Measurements from ENCODE around the gene SMYD3. TPM values are rescaled to one million over a fixed set of nuclear protein-coding genes. Genes with fewer than 3 reads are reported as not detected.

The SMYD3 gene
- total RNA-seq, 3 donors from 2014 or later: 16.3 to 18.0 (median 16.4) TPM

GRCh38 chr1:246483569-246483933 is 23.5 kb downstream of the SMYD3 start:
- Histone ChIP-seq H3K4me3 (no peak overlapping the region), H3K4me1 (ENCODE audit: low read depth) (no peaks in the 10 kb centered on the region), H3K9me3 (no peaks in the 10 kb centered on the region), H3K36me3 (ENCODE audit: low read depth) (no peaks in the 10 kb centered on the region)
- TF ChIP-seq, protein P1, sequence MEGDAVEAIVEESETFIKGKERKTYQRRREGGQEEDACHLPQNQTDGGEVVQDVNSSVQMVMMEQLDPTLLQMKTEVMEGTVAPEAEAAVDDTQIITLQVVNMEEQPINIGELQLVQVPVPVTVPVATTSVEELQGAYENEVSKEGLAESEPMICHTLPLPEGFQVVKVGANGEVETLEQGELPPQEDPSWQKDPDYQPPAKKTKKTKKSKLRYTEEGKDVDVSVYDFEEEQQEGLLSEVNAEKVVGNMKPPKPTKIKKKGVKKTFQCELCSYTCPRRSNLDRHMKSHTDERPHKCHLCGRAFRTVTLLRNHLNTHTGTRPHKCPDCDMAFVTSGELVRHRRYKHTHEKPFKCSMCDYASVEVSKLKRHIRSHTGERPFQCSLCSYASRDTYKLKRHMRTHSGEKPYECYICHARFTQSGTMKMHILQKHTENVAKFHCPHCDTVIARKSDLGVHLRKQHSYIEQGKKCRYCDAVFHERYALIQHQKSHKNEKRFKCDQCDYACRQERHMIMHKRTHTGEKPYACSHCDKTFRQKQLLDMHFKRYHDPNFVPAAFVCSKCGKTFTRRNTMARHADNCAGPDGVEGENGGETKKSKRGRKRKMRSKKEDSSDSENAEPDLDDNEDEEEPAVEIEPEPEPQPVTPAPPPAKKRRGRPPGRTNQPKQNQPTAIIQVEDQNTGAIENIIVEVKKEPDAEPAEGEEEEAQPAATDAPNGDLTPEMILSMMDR (IDR thresholded peaks at IDR 0.05): no peak
- ATAC-seq (no peak), DNase-seq (no peak)
- intact Hi-C loops (cut with DNase I, micrococcal nuclease): no loop called here

GRCh38 chr1:246482805-246483568 is 24.1 kb downstream of the SMYD3 start:
- TF ChIP-seq, protein P1 (IDR thresholded peaks at IDR 0.05): no peak
- intact Hi-C loops (cut with DNase I, micrococcal nuclease): no loop called here
- no peak for ATAC-seq

GRCh38 chr1:246479061-246479460 is 28.0 kb downstream of the SMYD3 start:
- ATAC-seq: no peak

More at GRCh38 chr1:246482805-246483568, 24.1 kb downstream of the SMYD3 start:
- Histone ChIP-seq H3K36me3 (ENCODE audit: low read depth) (no peaks in the 10 kb centered on the region), H3K4me3 (no peak overlapping the region), H3K9me3 (no peaks in the 10 kb centered on the region), H3K4me1 (ENCODE audit: low read depth) (no peaks in the 10 kb centered on the region)
- DNase-seq: no peak

DNA sequence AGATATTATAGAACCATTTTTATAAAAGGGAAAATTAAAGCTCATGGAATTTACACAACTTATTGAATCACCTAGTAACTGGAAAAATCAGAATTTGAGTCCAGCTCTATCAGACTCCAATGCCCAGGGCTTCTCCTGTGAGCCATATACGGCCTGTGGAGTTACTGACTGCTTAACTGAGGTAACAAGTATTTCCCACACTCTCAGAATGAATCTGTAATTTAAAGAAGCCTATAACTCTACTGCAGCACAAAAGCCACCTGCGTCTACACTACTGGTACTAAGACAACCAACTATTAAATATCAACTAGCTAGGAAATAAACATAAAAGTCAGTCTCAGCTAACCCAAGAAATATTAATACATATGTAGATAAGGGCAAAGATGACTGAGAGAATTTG is 29.4 kb downstream of the SMYD3 start:
- no peak for ATAC-seq
- no peaks in the 10 kb centered on the region for H3K4me1 ChIP-seq (ENCODE audit: low read depth)

More at GRCh38 chr1:246479061-246479460, 28.0 kb downstream of the SMYD3 start:
- no peak overlapping the region for H3K4me3 ChIP-seq
- no peaks in the 10 kb centered on the region for H3K36me3 ChIP-seq (ENCODE audit: low read depth)
- no peaks in the 10 kb centered on the region for H3K9me3 ChIP-seq
- DNase-seq: no peak
- intact Hi-C loops (cut with DNase I, micrococcal nuclease): no loop called here
- no peaks in the 10 kb centered on the region for H3K4me1 ChIP-seq (ENCODE audit: low read depth)
- TF ChIP-seq, protein P1 (IDR thresholded peaks at IDR 0.05): no peak

GRCh38 chr1:246476771-246477170 is 30.3 kb downstream of the SMYD3 start:
- Histone ChIP-seq H3K36me3 (ENCODE audit: low read depth) (no peaks in the 10 kb centered on the region), H3K4me1 (ENCODE audit: low read depth) (no peaks in the 10 kb centered on the region), H3K4me3 (no peak overlapping the region), H3K9me3 (no peaks in the 10 kb centered on the region)
- intact Hi-C loops (cut with DNase I, micrococcal nuclease): no loop called here
- DNase-seq (no peak), ATAC-seq (no peak)
- TF ChIP-seq, protein P1 (IDR thresholded peaks at IDR 0.05): no peak

More for the DNA sequence above, 29.4 kb downstream of the SMYD3 start:
- DNase-seq: no peak
- intact Hi-C loops (cut with DNase I, micrococcal nuclease): no loop called here
- Histone ChIP-seq H3K9me3 (no peaks in the 10 kb centered on the region), H3K36me3 (ENCODE audit: low read depth) (no peaks in the 10 kb centered on the region), H3K4me3 (no peak overlapping the region)
- TF ChIP-seq, protein P1 (IDR thresholded peaks at IDR 0.05): no peak

Data from mucosa of descending colon (tissue), 3 donors.